Adrenal gland (tissue), 5 donors: Measurements from ENCODE around the gene SBNO2.

ENCODE experiments used
- CTCF ChIP-seq, 6 experiments: fragments of 450-650 bp in 4 of 6; fragments of 200-600 bp in 2 of 6; sonication (generic) in 1 of 6; IDR thresholded peaks; 1 replicate in 5 of 6; 2 replicates in 1 of 6; pipeline versions ENCODE4 v1.5.1 to v1.8.0; 2016 to 2021; ENCODE audit warnings: antibody characterized with exemption in 6 of 6, mild to moderate bottlenecking in 2 of 6, moderate library complexity in 1 of 6
- POLR2A ChIP-seq, 2 donors: fragments of 450-650 bp; IDR thresholded peaks; one replicate each; pipeline ENCODE4 v1.6.1; 2017; ENCODE audit warnings: antibody characterized with exemption in 2 of 2, mild to moderate bottlenecking in 2 of 2, moderate library complexity in 1 of 2
- donor health status: DM: no; HTN: no; CAD: no.

DNA sequence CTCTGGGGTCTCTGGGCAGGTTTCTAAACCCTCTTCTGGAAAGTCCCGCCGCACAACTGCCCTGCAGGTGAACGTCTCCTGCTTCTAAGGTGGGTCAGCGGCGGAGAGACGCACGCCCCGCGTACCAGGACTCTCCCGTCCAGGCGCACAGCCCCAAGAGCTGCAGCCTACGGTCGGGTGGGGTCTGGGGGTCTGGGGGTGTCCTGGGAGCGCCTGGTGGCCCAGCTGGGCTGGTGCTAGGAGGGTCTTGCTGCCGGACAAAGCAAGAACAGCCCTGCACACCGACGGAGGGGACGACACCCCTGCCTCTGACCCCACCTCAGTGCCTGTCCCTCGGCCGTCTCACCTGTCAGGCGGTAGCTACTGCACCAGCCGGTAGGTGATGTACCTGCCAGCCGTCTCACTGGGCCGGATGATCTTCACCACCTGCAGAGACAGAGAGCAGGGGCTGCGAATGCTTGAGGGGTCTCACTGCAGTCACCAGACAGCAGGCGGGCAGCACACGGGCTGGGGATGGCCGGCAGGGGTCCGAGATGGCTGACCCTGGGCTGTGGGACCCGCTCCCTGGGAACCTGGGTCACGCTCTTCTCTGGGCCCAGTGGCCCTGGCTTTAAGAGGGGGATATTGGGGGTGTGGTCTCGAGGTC, 84.8 kb downstream of the SBNO2 start:
- TF ChIP-seq CTCF (IDR thresholded peaks at IDR 0.05) = no peak
- TF ChIP-seq POLR2A (IDR thresholded peaks at IDR 0.05) = no peak
